Bronchial epithelial cell (primary cell): ENCODE results near the gene MBD4. TPM values are rescaled to one million over a fixed set of nuclear protein-coding genes. Genes with fewer than 3 reads are reported as not detected.

Experiments used
- DNase-seq: peaks from one replicate; pipeline ENCODE4 v3.0.0-alpha.2; 2010; ENCODE audit warnings: low read depth
- FAIRE-seq: peaks from 2 replicates; lab custom pipeline; 2011; peaks lifted over from hg19 to GRCh38; lab: Jason Lieb, UNC
- H3K27me3 ChIP-seq: 2 replicates; pipeline ENCODE4 v1.5.1; 2011; ENCODE audit warnings: low read length; ENCODE audit not compliant: control insufficient read depth, insufficient read depth
- H3K36me3 ChIP-seq: 2 replicates; pipeline ENCODE4 v1.5.1; 2011; ENCODE audit warnings: low read length; ENCODE audit not compliant: control insufficient read depth, insufficient read depth
- H3K4me3 ChIP-seq: 2 replicates; pipeline ENCODE4 v1.5.1; 2011; ENCODE audit warnings: mild to moderate bottlenecking, low read depth, low read length, control low read depth
- CTCF ChIP-seq: IDR thresholded peaks from 2 replicates; pipeline ENCODE4 v1.5.1; 2011; ENCODE audit warnings: mild to moderate bottlenecking, moderate library complexity, low read length, control low read depth, inconsistent platforms; ENCODE audit not compliant: insufficient read depth, severe bottlenecking
- total RNA-seq: library from RNA; depleted of rRNA; stranded (reverse); fragments of >200 nt; gene quantifications from 2 replicates; pipeline ENCODE4 v1.2.1, GENCODE V29; 2014

Gene MBD4
- total RNA-seq, 1 donor from 2014 or later = 11.3 TPM

GRCh38 chr3:129428007-129428375, 11.8 kb downstream of the MBD4 start:
- no peak for TF ChIP-seq CTCF
- Histone ChIP-seq H3K36me3 (peaks cover 11% of the 10 kb centered on the region), H3K4me3 (peak overlapping the region; percentile 50), H3K27me3 (no peaks in the 10 kb centered on the region)
- DNase-seq = no peak
- no peak for FAIRE-seq

- DNase-seq (no peak), FAIRE-seq (no peak)
- no peak for TF ChIP-seq CTCF
- H3K36me3 ChIP-seq = no peaks in the 10 kb centered on the region
- no peaks in the 10 kb centered on the region for H3K27me3 ChIP-seq
- no peak overlapping the region for H3K4me3 ChIP-seq
Observed at GRCh38 chr3:129425619-129426018, 14.1 kb downstream of the MBD4 start.

GRCh38 chr3:129425213-129425612, 14.5 kb downstream of the MBD4 start:
- no peak for TF ChIP-seq CTCF
- Histone ChIP-seq H3K27me3 (no peaks in the 10 kb centered on the region), H3K4me3 (no peak overlapping the region), H3K36me3 (no peaks in the 10 kb centered on the region)
- FAIRE-seq = no peak
- no peak for DNase-seq

GRCh38 chr3:129424185-129424841, 15.4 kb downstream of the MBD4 start:
- DNase-seq (peak; percentile 67), FAIRE-seq (no peak)
- no peak overlapping the region for H3K4me3 ChIP-seq
- H3K36me3 ChIP-seq = no peaks in the 10 kb centered on the region
- TF ChIP-seq CTCF = no peak
- no peaks in the 10 kb centered on the region for H3K27me3 ChIP-seq

GRCh38 chr3:129422897-129423296, 16.9 kb downstream of the MBD4 start:
- Histone ChIP-seq H3K36me3 (no peaks in the 10 kb centered on the region), H3K27me3 (no peaks in the 10 kb centered on the region), H3K4me3 (no peak overlapping the region)
- FAIRE-seq (no peak), DNase-seq (no peak)
- no peak for TF ChIP-seq CTCF
